GM19463 (cell line): ENCODE measurements around the gene TNFSF11.

Source experiments
- ATAC-seq: cut with Tn5 transposase; IDR thresholded peaks from one replicate; pipeline ENCODE4 v1.9.1; 2021; ENCODE audit warnings: mild to moderate bottlenecking, moderate library complexity; ENCODE audit not compliant: unreplicated experiment

Gene TNFSF11

DNA sequence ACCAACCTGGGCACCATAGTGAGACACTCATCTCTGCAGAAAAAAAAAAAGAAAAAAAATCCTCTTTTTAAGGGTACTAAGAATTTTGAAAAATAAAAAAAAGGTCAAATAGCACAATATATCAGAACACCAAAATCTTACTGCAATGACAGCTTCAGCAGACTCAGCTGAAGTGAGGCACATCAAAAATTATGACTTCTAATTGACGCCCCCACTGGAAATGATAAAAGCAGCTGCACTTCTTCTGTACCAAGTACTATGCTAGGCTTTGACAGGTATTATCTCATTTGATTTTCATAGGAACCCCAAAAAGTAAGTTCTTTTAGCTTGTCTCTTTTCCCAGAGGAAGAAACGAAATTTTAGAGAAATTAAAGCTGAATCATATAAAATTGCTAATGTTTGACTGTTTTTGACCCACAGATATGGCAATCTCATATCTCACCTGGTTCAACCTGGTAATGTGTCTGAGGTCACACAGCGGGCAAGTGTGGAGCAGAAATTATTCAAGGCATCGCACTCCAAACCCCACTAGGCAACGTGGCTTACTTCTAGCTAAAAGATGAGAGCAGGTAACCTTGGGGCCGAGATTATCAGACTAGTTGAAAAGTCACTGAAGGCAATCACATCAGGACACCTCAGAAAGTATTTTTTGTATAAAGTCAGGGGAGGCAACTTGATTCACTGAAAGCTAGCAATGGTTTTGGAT is 78.1 kb downstream of the TNFSF11 start:
- ATAC-seq, result no peak

DNA sequence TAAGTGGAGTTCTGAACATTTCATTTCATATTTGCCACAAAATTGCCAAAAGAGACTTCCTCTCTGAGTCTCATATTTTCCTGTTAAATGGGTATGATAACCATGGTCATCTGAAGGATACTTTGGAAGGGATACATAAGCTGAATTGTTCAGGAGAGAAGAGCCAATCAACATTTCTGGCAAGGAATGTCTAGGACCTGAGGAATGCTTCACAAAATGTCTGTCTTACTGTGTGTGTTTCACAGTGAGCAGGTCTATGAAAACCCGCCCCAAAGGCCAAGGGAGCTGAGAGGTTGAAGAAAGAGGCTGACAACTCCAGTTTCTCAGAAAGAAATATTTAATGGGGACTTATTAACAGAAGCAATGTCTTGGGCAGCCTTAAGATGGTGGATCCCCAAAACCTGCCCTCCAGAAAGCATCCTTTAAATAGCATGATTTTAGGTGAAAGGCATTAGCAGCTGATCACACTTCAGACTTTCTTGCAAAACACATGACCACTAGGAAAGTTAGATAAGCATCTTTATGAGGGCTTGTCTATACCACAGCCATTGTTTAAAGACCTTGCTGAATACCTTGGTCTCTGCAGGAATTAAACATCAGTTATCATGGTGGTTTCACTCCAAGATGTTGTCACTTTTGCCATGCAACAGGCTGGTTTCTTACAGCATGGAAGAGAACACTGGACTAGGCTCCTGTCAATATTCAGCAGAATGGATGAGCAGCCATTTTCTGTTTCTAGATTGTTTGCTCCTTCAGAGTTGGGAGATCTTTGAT is 78.9 kb downstream of the TNFSF11 start:
- ATAC-seq, result no peak

DNA sequence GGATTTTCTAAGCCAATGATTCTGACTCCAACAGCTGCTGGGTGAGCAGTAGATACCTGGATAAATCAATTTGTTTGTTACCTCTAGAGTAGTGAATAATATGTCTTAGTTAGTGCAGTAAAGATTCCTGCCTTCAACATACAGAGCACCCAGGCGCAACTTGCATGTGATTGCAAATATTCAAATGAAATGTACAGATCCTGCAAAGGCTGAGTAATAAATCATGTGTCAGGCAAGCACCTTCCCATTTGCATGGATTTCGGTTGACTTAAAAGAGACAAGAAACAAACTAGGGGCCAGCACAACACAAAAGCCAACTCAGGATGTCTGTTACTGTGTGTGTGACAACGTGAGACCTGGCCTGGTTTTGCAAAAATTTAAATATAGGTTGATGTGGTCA is 79.7 kb downstream of the TNFSF11 start:
- ATAC-seq, result no peak

DNA sequence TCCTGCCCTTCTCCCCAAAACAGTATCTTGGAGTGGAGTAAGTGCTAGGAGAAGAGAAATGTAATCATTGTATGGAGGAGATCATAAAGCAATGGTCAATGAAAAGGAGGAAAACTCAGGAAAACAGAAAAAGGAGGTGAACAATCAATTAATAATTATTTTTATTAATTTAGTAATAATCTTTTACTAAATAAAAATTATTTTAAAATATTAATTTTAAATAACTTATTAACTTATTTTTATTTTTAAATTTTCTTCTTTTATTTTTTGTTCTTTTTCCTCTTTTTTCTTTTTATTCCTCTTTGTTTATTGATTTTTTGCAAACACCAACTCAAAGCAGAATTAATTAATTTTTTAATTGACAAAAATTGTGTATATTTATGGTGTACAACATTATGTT is 80.3 kb downstream of the TNFSF11 start:
- ATAC-seq, result no peak

DNA sequence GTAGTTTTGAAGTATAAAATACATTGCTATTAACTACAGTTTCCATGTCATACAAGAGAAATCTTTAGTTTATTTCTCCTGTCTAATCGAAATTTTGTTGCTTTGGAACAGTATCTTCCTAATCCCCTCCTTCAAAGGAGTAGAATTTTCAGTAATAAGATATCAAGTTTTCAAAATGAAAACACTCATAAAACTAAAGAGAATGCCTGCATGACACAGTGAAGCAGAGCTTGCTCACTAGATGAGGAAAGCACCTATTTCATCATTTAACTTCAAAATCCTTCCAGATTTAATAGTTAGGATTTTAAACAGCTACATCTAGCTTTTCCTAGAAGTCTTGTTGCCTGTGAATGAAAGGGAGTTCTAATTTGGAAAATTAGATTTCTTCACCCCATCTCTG is 80.8 kb downstream of the TNFSF11 start:
- no peak for ATAC-seq

DNA sequence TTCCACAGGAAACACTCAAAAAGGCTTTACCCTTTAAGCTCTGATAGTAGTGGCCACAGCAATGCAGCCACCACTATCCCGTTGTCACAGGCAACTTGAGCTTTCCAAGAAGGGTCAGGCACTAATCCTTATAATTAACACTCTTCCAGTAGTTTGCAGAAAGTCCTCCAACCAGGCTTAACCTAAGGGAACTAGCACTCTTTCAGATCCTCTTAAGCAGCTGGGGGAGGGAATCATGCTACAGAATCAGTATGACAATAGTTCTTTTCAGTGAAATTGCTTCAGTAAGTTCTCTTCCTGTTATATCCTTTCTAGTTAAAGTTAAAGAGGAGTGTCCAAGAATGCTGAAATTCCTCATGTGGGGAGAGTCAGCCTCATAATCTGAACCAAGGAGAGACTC is 82.2 kb downstream of the TNFSF11 start:
- ATAC-seq, result no peak

DNA sequence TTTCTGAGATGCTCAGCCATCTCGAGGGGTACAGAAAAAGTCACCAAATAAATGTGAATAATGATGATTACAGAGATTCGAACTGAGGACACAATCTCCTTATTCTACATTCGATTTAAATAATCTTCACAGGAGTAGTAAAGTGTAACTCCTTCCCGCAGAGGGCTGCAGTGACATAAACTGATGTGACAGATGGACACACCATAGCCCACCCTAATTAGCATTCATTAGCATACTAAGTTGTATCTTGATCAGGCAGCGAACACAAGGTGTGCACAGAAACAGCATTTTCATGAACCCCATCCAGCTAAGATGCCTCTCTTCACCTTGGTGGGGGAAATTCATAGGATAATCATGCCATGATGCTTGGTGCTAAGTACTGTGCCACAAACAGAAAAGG is 83.0 kb downstream of the TNFSF11 start:
- ATAC-seq, result no peak
